ENCODE data around the gene NR6A1. TPM values are rescaled to one million over a fixed set of nuclear protein-coding genes. Genes with fewer than 3 reads are reported as not detected.

The NR6A1 gene
- total RNA-seq, 4 donors from 2014 or later, result 1.8 to 2.8 (median 2.0) TPM

- Histone ChIP-seq H3K4me3 (no peak overlapping the region), H3K27me3 (peaks cover 0 to 89% (median 4%) of the 10 kb centered on the region in 4 donors), H3K9me3 (no peaks in the 10 kb centered on the region), H3K4me1 (no peaks in the 10 kb centered on the region), H3K27ac (replicated peaks in 1 of 4) (no peak overlapping the region), H3K36me3 (no peaks in the 10 kb centered on the region)
- no peak for DNase-seq (ENCODE audit: extremely low spot score)
- WGBS, result 50% methylated on average over 24 of the region's 40 CpGs
- TF ChIP-seq POLR2AphosphoS5 (IDR thresholded peaks at IDR 0.05), result no peak
- no peak for TF ChIP-seq POLR2A (IDR thresholded peaks at IDR 0.05; ENCODE audit: low read depth)
- no peak for TF ChIP-seq EP300 (IDR thresholded peaks at IDR 0.05)
- no peak for TF ChIP-seq CTCF (IDR thresholded peaks at IDR 0.05)
- intact Hi-C loops (cut with DNase I), result no loop called here
Observed at GRCh38 chr9:124487260-124488182, 283.6 kb downstream of the NR6A1 start.

GRCh38 chr9:124486778-124487259, 284.3 kb downstream of the NR6A1 start:
- H3K4me3 ChIP-seq, result no peak overlapping the region
- 46% methylated on average over 15 of the region's 17 CpGs for WGBS
- TF ChIP-seq EP300 (IDR thresholded peaks at IDR 0.05) (no peak), POLR2A (IDR thresholded peaks at IDR 0.05; ENCODE audit: low read depth) (no peak), POLR2AphosphoS5 (IDR thresholded peaks at IDR 0.05) (no peak), CTCF (IDR thresholded peaks at IDR 0.05) (no peak)
- intact Hi-C loops (cut with DNase I), result no loop called here
- no peak overlapping the region for H3K27ac ChIP-seq (replicated peaks in 1 of 4)
- H3K27me3 ChIP-seq, result peaks cover 0 to 87% (median 4%) of the 10 kb centered on the region in 4 donors
- no peak for DNase-seq (ENCODE audit: extremely low spot score)
- no peaks in the 10 kb centered on the region for H3K36me3 ChIP-seq
- H3K4me1 ChIP-seq, result no peaks in the 10 kb centered on the region
- no peaks in the 10 kb centered on the region for H3K9me3 ChIP-seq

GRCh38 chr9:124485936-124486335, 285.2 kb downstream of the NR6A1 start:
- no peaks in the 10 kb centered on the region for H3K9me3 ChIP-seq
- peaks cover 0 to 86% (median 4%) of the 10 kb centered on the region in 4 donors for H3K27me3 ChIP-seq
- H3K27ac ChIP-seq (replicated peaks in 1 of 4), result no peak overlapping the region
- intact Hi-C loops (cut with DNase I), result no loop called here
- no peak overlapping the region for H3K4me3 ChIP-seq
- no peak for TF ChIP-seq POLR2AphosphoS5 (IDR thresholded peaks at IDR 0.05)
- no peak for TF ChIP-seq POLR2A (IDR thresholded peaks at IDR 0.05; ENCODE audit: low read depth)
- TF ChIP-seq EP300 (IDR thresholded peaks at IDR 0.05), result no peak
- no peak for TF ChIP-seq CTCF (IDR thresholded peaks at IDR 0.05)
- WGBS, result 56% methylated on average over 8 of the region's 15 CpGs
- no peak for DNase-seq (ENCODE audit: extremely low spot score)
- no peaks in the 10 kb centered on the region for H3K36me3 ChIP-seq
- H3K4me1 ChIP-seq, result no peaks in the 10 kb centered on the region

GRCh38 chr9:124485201-124485600, 285.9 kb downstream of the NR6A1 start:
- no peaks in the 10 kb centered on the region for H3K36me3 ChIP-seq
- no peaks in the 10 kb centered on the region for H3K4me1 ChIP-seq
- DNase-seq (ENCODE audit: extremely low spot score), result no peak
- WGBS, result 76% methylated on average over 8 of the region's 13 CpGs
- intact Hi-C loops (cut with DNase I), result no loop called here
- TF ChIP-seq POLR2AphosphoS5 (IDR thresholded peaks at IDR 0.05) (no peak), CTCF (IDR thresholded peaks at IDR 0.05) (no peak), POLR2A (IDR thresholded peaks at IDR 0.05; ENCODE audit: low read depth) (no peak), EP300 (IDR thresholded peaks at IDR 0.05) (no peak)
- no peaks in the 10 kb centered on the region for H3K9me3 ChIP-seq
- no peak overlapping the region for H3K27ac ChIP-seq (replicated peaks in 1 of 4)
- H3K27me3 ChIP-seq, result peaks cover 0 to 86% (median 4%) of the 10 kb centered on the region in 4 donors
- H3K4me3 ChIP-seq, result no peak overlapping the region

All from esophagus muscularis mucosa (tissue), 4 donors.